Mesodermal cell (in vitro differentiated cells): ENCODE data around the gene TEDC1. TPM values are rescaled to one million over a fixed set of nuclear protein-coding genes. Genes with fewer than 3 reads are reported as not detected.

Experiments used
- H3K27ac ChIP-seq: 2 replicates; pipeline ENCODE4 v1.7.0; 2013; ENCODE audit warnings: mild to moderate bottlenecking, low read depth, low read length, moderate library complexity; ENCODE audit not compliant: severe bottlenecking
- H3K36me3 ChIP-seq: 2 replicates; pipeline ENCODE4 v1.7.1; 2013; ENCODE audit warnings: mild to moderate bottlenecking, low read length, moderate library complexity; ENCODE audit not compliant: control insufficient read depth, insufficient read depth
- H3K4me1 ChIP-seq: one replicate; pipeline ENCODE4 v1.7.1; 2013; ENCODE audit warnings: mild to moderate bottlenecking, low read length; ENCODE audit not compliant: insufficient read depth, control insufficient read depth, poor library complexity, severe bottlenecking
- H3K4me3 ChIP-seq: 2 replicates; pipeline ENCODE4 v1.7.0; 2013; ENCODE audit warnings: low read length, control low read depth, mild to moderate bottlenecking; ENCODE audit not compliant: insufficient read depth, poor library complexity, severe bottlenecking; ENCODE audit errors: extremely low read depth
- H3K9me3 ChIP-seq: 2 replicates; pipeline ENCODE4 v1.7.1; 2013; ENCODE audit warnings: mild to moderate bottlenecking, low read length, moderate library complexity; ENCODE audit not compliant: control insufficient read depth
- WGBS, 2 experiments: methylation state at CpG; one replicate each; pipeline ENCODE4 v1.1.5; 2013; ENCODE audit warnings: missing lambda C conversion rate in 2 of 2; ENCODE audit not compliant: insufficient coverage in 2 of 2; 5-methylcytosine and 5-hydroxymethylcytosine counted together
- polyA plus RNA-seq, 2 experiments: library from polyadenylated mRNA; stranded (reverse); fragments of 50-300 nt; gene quantifications; one replicate each; pipeline ENCODE4 v1.2.3, GENCODE V29; 2013

Gene TEDC1, protein sequence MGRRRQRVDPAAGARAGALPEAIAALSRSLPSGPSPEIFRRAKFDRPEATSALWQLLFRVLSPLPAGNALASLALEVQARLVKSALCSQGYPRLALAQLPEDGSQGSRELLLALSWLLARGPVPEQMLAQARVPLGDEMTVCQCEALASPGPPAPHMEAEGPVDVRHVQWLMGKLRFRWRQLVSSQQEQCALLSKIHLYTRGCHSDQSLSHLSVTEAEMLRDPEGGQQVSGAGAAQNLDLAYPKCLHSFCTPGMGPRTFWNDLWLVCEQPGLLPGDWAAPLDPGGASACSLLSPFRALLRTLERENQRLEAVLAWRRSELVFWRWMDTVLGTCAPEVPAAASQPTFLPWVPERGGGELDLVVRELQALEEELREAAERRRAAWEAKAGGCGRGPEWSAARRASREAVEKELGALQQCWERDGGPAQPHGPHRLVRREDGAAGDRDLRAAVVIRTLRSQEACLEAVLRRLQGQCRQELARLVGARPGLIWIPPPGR
- 11.7 TPM for polyA plus RNA-seq (2013, experiment 1 of 2)
- polyA plus RNA-seq (2013, experiment 2 of 2), result 12.2 TPM

DNA sequence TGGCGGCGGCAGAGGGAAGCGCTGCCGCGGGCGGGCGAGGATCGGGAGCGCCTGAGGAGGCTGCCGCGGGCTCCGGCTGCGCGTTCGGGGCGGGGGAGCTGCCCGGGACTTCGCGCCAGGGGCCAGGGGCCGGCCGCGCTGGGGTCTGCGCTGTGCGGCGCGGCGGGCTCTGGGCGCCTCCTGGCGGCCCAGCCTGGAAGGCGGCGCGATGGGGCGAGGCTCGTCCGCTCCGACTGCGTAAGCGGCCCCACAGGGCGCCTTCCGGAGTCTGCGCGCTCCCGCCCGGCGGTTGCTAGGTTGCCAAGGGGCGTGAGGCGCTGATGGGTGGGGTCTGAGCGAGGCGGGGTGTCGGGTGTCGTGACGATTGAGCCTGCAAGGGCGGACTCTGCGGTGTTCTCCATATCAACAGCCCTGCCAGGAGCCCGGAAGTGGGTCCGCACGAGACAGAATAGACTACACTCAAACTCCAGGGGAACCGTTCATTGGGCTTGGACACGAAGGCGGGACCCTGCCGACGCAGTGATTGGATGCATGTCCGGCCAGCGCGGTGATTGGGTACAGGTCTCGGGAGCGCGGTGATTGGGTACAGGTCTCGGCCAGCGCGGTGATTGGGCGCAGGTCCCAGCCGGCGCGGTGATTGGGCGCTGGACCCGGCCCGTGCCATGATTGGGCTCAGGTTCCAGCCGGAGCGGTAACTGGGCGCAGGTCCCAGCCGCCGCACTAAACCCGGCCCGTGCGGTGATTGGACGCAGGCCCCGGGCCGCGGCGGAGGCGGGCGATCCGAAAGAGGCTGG lies at the start of gene TEDC1:
Gene TEDC1, plus strand, starts transcription at position 675 of the 794 bp plus-strand sequence. CDS start 130 bp downstream, outside the sequence.
- WGBS, 2 experiments, result 1 to 3% methylated on average over 64 to 82 of the region's 94 CpGs
- Histone ChIP-seq H3K9me3 (no peaks in the 10 kb centered on the region), H3K4me1 (peaks cover 30% of the 10 kb centered on the region), H3K36me3 (peaks cover 14% of the 10 kb centered on the region), H3K27ac (peak within 1 kb of the TSS; percentile 85), H3K4me3 (peak within 1 kb of the TSS; percentile 72)

DNA sequence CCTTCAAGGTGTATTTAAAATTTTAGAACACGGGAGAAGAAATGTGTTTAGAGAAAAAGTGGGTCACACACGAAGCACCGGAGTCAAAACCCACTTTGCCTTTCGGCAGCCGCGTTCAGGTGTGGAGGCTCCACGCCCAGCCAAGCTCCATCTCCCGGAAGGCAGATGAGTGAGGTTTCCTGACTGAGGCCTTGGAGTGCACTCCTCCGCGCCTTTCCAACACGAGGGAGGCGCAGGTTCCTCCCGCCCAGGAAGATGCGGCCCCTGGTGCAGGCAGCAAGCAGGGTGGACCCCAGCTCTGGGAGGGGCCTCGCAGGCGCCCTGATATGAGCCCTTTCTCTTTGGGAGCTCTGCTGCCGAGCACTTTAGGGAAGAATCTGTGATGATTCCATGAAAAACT lies 48.9 kb upstream of the TEDC1 start:
- Histone ChIP-seq H3K27ac (no peak overlapping the region), H3K4me3 (no peak overlapping the region), H3K36me3 (peaks cover 64% of the 10 kb centered on the region), H3K4me1 (peaks cover 3% of the 10 kb centered on the region), H3K9me3 (no peaks in the 10 kb centered on the region)
- WGBS, 2 experiments, result 84 to 88% methylated on average over 17 of the region's 17 CpGs

DNA sequence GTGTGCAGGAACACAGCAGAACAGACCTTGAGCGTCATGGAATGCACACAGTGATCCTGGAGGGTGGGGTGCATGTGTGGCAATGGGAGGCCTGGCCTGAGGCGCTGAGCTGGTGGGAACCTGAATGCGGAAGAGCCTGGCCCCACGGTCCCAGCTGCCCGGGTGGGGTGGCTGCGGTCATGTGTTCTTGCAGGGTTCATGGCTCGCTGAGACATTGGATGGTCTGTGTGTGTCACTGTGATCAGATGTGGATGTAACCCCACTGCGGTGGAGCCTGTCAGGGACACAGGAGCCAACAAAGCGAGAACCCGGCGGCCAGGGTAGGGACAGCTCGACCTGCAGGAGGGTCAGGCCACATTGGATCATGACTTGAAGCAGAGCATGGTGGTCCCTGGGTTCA lies 48.2 kb upstream of the TEDC1 start:
- no peak overlapping the region for H3K27ac ChIP-seq
- 86 to 87% methylated on average over 7 to 12 of the region's 12 CpGs for WGBS, 2 experiments
- peaks cover 57% of the 10 kb centered on the region for H3K36me3 ChIP-seq

DNA sequence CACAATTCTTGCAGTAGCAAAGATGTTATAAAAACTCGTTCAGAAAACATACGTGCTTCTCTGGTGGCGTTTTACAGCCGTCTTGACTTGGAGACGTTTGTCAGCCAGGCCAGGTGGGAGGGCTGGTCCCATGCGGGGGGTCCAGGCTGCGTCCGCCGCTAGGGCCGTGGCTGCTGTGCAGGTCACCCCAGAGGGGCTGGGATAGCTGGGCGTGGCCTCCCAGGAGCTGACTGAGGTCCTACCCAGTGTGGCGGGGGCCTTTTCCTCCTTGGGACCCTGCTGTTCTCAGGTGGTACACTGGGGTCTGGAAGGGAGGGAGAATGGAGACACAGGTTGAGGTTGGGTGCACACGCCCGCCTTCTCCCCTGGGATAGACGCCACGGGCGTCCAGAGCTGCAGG lies 46.2 kb upstream of the TEDC1 start:
- Histone ChIP-seq H3K4me1 (peaks cover 3% of the 10 kb centered on the region), H3K9me3 (no peaks in the 10 kb centered on the region), H3K27ac (no peak overlapping the region), H3K4me3 (no peak overlapping the region), H3K36me3 (peaks cover 48% of the 10 kb centered on the region)
- 94 to 95% methylated on average over 16 to 17 of the region's 17 CpGs for WGBS, 2 experiments

More for the DNA sequence above, 48.2 kb upstream of the TEDC1 start:
- Histone ChIP-seq H3K4me1 (peaks cover 3% of the 10 kb centered on the region), H3K9me3 (no peaks in the 10 kb centered on the region), H3K4me3 (no peak overlapping the region)

DNA sequence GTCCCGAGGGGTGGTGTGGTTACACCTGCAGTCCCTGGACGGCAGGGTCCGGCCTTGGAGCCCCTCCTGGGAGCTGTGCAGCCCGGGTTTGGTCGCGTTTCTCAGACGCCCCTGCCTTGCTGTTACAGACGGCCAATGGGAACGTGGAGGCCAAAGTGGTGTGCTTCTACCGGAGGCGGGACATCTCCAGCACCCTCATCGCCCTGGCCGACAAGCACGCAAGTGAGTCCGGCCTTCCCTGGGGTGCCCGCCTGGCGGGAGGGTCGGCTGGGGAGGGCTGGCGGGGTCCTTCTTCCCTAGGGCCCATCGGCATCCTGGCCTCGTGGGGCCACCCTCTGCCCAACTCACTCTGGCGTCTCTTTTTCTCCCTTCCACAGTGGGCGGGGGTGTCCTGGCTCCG lies 45.8 kb upstream of the TEDC1 start:
- peaks cover 3% of the 10 kb centered on the region for H3K4me1 ChIP-seq
- no peak overlapping the region for H3K4me3 ChIP-seq
- no peaks in the 10 kb centered on the region for H3K9me3 ChIP-seq
- H3K27ac ChIP-seq, result no peak overlapping the region
- 91 to 92% methylated on average over 22 to 24 of the region's 24 CpGs for WGBS, 2 experiments
- peaks cover 52% of the 10 kb centered on the region for H3K36me3 ChIP-seq

DNA sequence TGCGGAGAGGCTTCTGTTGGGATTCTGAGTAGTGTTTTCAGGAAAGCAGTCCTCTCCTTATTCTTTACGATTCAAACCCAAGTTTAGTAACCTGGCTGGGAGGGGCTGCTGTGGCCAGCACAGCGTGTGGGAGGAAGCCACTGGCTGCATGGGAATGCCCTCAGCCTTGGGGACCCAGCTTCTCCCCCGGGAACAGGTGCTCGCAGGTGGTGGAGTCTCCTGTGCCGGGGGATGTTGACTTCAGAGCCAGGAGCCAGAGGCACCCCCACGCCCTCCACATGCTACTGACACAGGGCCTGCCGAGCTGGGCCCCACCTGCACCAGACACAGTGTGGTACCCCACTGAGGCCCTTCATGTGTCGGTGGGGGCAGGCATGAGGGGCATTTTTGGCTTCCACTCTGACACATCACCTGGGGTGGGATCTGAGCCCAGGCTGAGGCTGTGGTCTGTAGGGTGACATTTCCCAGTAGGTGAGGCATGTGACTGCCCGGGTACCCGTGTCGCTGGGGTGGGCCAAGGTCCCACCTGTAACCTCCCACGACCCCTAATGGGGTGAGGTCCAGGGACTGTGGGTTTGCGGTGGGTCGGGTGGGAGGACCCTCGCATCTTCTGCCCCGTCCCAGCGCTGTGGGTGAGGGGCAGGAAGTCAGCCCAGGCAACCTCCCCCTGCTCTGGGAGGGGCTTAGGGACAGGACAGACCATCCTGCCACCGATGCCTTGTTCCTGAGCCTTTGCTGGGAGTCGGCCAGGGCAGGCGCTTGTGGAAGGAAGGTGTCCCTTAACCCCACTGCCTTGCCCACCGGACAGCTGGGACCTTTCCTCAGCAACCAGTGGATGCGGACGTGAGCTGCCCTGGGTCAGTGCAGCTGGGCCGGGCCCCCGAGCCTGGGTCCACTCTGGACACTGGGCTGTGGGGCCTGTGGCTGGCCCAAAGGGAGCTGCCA lies 44.9 kb upstream of the TEDC1 start:
- peaks cover 53% of the 10 kb centered on the region for H3K36me3 ChIP-seq
- H3K4me1 ChIP-seq, result peaks cover 3% of the 10 kb centered on the region
- H3K27ac ChIP-seq, result no peak overlapping the region
- H3K4me3 ChIP-seq, result no peak overlapping the region
- 95 to 98% methylated on average over 23 to 26 of the region's 26 CpGs for WGBS, 2 experiments
- no peaks in the 10 kb centered on the region for H3K9me3 ChIP-seq

DNA sequence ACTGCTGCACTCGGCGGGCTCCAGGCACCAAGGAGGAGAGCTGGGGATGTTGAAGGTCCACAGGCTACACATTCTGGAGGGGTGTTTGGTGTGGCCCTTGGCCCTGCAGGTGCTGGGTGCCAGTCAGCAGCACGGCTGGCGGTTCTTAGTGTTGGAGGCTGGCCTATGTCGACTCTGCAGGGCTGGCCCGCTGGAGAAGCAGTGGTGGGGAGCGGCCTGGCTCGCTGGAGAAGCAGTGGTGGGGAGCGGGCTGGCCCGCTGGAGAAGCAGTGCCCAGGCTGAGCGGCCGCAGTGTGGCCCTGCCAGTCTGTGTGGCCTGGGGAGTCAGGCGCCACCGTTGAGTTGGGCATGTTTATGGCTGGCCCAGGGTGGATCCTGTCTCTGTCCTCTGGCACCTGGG lies 44.1 kb upstream of the TEDC1 start:
- 90 to 95% methylated on average over 9 to 14 of the region's 14 CpGs for WGBS, 2 experiments
- peaks cover 57% of the 10 kb centered on the region for H3K36me3 ChIP-seq
- H3K4me1 ChIP-seq, result peaks cover 3% of the 10 kb centered on the region
- no peak overlapping the region for H3K4me3 ChIP-seq
- no peaks in the 10 kb centered on the region for H3K9me3 ChIP-seq
- H3K27ac ChIP-seq, result peak overlapping the region; percentile 10

DNA sequence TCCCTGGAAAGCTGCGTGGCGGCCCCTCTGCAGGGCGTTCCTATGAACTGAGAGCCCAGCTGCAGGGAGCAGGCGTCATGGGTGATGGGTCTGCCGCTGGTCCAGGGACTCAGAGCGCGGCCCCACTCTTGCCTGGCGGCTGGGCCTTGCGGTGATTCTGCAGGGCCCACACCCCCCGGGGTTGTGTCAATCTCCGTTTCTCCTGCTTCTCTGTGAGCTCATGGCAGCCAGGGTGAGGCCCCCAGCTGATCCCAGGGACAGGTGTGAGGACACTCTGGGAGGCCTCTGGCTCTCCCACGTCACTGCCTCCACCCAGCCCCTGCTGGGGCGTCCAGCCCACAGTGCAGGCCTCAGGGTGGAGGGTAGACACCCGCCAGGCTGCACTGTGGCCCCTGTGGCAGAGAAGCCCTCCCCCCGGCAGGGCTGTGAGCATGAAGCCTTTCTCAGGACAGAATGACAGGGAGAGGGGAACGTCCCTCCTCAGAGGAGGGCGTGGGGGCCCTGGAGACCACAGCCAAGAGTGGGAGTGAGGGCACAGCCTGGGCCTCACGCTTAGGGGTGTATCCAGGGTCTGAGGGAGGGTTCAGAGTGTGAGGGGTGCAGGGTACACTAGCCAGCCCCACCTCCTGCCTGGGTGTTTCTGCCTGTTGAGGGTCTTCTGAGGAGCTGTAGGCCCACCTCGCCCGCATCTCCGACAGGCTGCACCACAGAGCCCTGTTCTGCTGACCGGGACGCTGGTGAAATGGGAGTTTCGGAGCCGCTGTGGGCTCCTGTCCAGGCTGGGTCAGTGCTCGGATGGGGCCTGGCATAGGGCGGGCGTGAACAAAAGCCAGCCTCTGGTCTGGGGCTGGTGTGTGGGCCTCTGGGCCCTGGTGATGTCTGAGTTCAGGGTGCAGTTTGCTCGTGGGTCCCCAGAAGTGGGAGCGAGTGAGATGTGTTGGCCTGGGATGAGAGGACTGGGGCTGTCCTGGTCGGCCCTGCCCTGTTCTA lies 43.1 kb upstream of the TEDC1 start:
- Histone ChIP-seq H3K27ac (no peak overlapping the region), H3K4me3 (no peak overlapping the region), H3K9me3 (no peaks in the 10 kb centered on the region), H3K36me3 (peaks cover 58% of the 10 kb centered on the region), H3K4me1 (peaks cover 3% of the 10 kb centered on the region)
- 95 to 97% methylated on average over 26 to 30 of the region's 31 CpGs for WGBS, 2 experiments

DNA sequence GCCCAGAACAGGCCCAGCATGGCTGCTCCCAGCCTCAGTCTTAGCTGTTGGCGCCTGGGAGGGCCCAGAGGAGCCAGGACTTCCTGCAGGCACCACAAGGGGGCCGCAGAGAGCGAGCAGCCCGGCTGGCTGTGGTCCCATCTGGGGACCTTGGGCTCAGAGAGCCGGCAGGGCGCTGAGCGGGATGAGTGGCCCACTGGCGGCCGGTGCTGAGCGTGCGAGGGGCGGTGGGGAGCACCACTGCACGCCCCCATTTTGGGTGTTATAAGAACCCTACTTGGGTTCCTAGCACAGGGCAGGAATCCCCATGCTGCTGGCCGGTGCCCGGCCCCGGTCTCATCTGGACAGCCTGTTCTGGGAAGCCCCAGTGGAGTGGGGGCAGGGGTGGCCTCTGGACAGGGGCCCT lies 42.3 kb upstream of the TEDC1 start:
- H3K4me1 ChIP-seq, result peaks cover 3% of the 10 kb centered on the region
- H3K9me3 ChIP-seq, result no peaks in the 10 kb centered on the region
- no peak overlapping the region for H3K27ac ChIP-seq
- peaks cover 58% of the 10 kb centered on the region for H3K36me3 ChIP-seq
- WGBS, 2 experiments, result 76 to 83% methylated on average over 16 of the region's 16 CpGs
- H3K4me3 ChIP-seq, result no peak overlapping the region
